HS-27A (cell line): ENCODE data around the gene NRM.
"Not testable (repeated sequence)": the region's sequence is repeated elsewhere in the genome, so short reads cannot be mapped to it uniquely, and the experiment has no call there.

Source experiments
- DNase-seq: peaks from one replicate; pipeline ENCODE4 v3.0.0-alpha.2; 2012; ENCODE audit warnings: low read depth, missing footprints

NRM gene

GRCh38 chr6:30664994-30665767 lies 25.6 kb downstream of the NRM start:
- DNase-seq: no peak

GRCh38 chr6:30657922-30658321 lies 32.9 kb downstream of the NRM start:
- not testable (repeated sequence) for DNase-seq

GRCh38 chr6:30657454-30657853 lies 33.3 kb downstream of the NRM start:
- no peak for DNase-seq

GRCh38 chr6:30656513-30656912 lies 34.3 kb downstream of the NRM start:
- no peak for DNase-seq

- no peak for DNase-seq
Observed at GRCh38 chr6:30655743-30656094, 35.1 kb downstream of the NRM start.

- no peak for DNase-seq
Observed at GRCh38 chr6:30654798-30655742, 35.7 kb downstream of the NRM start.

- no peak for DNase-seq
Observed at GRCh38 chr6:30651143-30651542, 39.6 kb downstream of the NRM start.

- DNase-seq: no peak
Observed at GRCh38 chr6:30647242-30648116, 43.3 kb downstream of the NRM start.

GRCh38 chr6:30646450-30647241 lies 44.1 kb downstream of the NRM start, which contains the start of gene C6orf136:
C6orf136 (plus strand) TSS chr6:30647133; CDS start chr6:30647232, 99 bp downstream.
- peak; percentile 81 for DNase-seq

GRCh38 chr6:30645989-30646388 lies 44.8 kb downstream of the NRM start:
- DNase-seq: no peak

- no peak for DNase-seq
Observed at GRCh38 chr6:30644769-30645168, 46.0 kb downstream of the NRM start.

GRCh38 chr6:30643656-30644055 lies 47.1 kb downstream of the NRM start:
- DNase-seq: no peak

- DNase-seq: no peak
Observed at GRCh38 chr6:30641048-30641447, 49.7 kb downstream of the NRM start.

- DNase-seq: no peak
Observed at GRCh38 chr6:30640481-30640880, 50.3 kb downstream of the NRM start.
